GM21390 (cell line): ENCODE data around the gene ROCK2.
"Not testable (repeated sequence)": the region's sequence is repeated elsewhere in the genome, so short reads cannot be mapped to it uniquely, and the experiment has no call there.

ENCODE experiments used
- ATAC-seq: cut with Tn5 transposase; IDR thresholded peaks from one replicate; pipeline ENCODE4 v1.9.1; 2021; ENCODE audit not compliant: unreplicated experiment

The ROCK2 gene

GRCh38 chr2:11187083-11187619, 157.3 kb downstream of the ROCK2 start:
- ATAC-seq = no peak

GRCh38 chr2:11186145-11186544, 158.3 kb downstream of the ROCK2 start:
- no peak for ATAC-seq

- no peak for ATAC-seq
Measured at GRCh38 chr2:11182951-11183350, 161.5 kb downstream of the ROCK2 start.

GRCh38 chr2:11180653-11181052, 163.8 kb downstream of the ROCK2 start:
- ATAC-seq = no peak

GRCh38 chr2:11179899-11180298, 164.5 kb downstream of the ROCK2 start:
- ATAC-seq = no peak

DNA sequence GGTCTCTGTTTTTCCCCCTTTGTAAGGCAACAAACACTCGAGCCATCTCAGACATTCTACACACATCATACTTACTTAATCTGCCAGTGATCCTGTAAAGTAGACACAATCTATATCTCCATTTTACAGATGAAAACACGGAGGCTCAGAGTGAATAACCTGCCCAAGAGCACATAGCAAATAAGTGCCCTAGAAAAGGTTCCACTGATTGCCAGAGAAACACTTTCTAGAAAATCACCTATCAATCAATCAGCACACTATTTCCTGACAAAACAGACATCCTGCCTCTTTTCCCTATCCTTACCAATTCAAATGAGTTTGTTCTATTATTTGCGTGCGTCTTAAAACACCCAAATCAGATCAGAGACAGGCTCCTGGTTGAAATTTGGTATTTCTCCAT, 165.2 kb downstream of the ROCK2 start:
- ATAC-seq = no peak

DNA sequence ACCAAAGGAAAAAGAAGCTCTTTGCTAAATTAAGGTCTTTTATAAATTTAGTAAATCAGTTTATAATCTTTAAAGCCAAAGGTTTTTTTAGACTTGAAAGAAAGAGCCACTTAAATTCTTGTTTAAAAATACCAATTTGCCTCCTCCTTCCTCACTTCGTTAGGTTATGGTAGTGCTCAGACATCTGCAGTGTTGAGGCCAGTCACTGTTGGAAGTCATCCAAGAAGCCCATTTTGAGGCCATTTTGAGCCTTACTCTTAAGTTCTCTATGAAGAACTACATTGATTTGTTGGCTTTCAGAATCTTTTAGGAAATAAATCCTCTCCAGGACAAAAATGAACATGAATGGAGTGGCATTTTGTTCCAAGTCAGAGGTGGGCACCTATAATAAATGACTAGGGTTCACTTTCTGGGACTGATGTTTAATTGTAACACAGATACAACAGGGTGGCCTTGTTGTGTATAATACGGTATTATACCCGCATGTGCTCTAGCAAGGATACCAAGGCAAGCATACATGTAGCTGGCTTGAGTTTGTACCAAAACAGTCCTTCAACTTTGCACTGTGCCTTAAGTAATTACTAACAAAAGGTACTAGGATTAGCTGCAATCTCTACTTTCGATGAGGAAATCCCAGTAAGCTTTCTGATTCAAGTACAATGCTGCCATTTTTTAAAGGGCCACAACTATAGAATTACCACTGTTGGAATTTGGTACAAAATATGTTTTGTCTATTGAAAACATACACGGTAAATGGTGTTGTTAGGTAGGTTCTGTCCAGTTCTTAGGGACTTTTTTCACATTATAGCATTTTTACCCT, 166.4 kb downstream of the ROCK2 start:
- ATAC-seq = no peak

DNA sequence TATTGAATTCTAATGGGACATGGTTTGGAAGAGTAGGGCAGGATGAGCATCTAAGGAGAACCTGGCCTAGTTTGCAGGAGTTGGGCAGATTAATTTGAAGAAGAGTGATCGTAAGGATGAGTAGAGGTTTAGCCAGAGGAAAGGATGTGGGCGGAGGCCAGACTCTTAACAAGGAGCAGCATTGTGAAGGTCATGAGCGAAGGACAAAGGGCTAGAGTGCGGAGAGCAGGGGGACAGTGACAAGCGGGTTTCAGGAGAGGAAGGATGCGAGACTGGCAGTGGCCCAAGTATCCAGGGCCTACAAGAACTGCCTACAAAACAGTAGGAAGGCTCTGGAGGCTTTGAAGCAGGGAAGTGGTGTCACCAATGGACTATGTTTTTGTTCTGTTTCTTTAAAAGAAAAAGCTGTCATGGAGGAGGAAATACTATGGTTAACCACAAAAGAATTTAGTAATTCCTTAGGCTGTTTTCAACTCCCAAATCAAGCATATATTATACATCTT, 169.1 kb downstream of the ROCK2 start:
- ATAC-seq = no peak

DNA sequence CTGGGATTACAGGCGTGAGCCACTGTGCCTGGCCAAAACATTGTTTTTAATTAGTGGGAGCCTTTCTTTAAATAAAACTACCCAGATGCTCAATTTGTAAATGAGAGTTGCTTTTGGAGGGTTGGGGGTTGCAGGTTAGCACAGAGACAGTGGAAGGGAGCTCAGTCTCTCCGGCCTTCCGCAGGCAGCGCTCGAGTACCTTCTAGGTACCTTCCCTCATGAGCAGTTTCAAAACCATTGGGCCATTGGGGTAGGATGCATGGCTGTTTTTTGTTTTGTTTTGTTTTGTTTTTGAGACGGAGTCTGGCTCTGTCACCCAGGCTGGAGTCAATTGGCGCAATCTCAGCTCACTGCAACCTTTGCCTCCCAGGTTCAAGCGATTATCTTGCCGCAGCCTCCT, 170.2 kb downstream of the ROCK2 start:
- no peak for ATAC-seq

GRCh38 chr2:11169333-11169732, 175.1 kb downstream of the ROCK2 start:
- no peak for ATAC-seq

DNA sequence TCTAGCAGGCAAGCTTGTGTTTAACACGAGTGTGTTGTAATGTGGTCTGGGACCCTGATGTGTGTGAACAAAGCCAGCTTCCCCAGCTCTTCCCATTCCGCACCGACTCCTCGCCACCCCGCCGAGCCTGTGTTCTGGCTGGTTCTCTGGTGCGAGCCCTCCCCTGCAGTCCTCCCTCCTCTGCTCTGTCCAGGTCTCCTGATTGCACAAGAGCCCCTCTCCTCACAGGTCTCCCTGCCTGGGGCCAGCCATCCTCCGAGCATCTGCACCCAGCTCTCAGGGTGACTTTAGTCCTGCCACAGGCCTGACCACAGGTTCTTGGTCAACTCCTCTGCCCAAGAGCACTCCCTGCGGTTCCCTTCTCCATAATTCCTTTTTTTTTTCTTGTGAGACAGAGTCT, 175.9 kb downstream of the ROCK2 start:
- no peak for ATAC-seq

DNA sequence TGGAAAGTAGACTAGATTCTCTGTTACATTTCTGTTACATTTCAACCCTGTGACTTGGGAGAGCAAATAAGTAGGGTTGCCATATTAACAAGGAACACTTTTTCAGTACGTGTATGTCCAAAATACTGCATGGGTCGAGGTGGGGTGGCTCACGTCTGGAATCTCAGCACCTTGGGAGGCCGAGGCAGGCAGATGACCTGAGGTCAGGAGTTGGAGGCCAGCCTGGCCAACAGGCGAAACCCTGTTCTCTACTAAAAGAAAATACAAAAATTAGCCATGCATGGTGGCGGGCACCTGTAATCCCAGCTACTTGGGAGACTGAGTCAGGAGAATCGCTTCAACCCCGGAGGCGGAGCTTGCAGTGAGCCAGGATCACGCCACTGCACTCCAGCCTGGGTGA, 178.0 kb downstream of the ROCK2 start:
- no peak for ATAC-seq

DNA sequence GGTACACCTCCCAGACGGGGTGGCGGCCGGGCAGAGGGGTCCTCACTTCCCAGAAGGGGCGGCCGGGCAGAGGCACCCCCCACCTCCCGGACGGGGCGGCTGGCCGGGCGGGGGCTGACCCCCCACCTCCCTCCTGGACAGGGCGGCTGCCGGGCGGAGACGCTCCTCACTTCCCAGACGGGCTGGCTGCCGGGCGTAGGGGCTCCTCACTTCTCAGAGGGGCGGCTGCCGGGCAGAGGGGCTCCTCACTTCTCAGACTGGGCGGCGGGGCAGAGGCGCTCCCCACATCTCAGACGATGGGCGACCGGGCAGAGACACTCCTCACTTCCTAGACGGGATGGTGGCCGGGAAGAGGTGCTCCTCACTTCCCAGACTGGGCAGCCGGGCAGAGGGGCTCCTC, 179.4 kb downstream of the ROCK2 start:
- not testable (repeated sequence) for ATAC-seq

GRCh38 chr2:11163439-11164317, 180.8 kb downstream of the ROCK2 start:
- ATAC-seq = no peak

GRCh38 chr2:11161747-11162146, 182.7 kb downstream of the ROCK2 start:
- ATAC-seq = no peak

- peak; percentile 84 for ATAC-seq
Measured at GRCh38 chr2:11160731-11161455, 183.5 kb downstream of the ROCK2 start.

GRCh38 chr2:11160256-11160655, 184.2 kb downstream of the ROCK2 start:
- no peak for ATAC-seq

GRCh38 chr2:11159574-11160170, 184.8 kb downstream of the ROCK2 start:
- no peak for ATAC-seq

DNA sequence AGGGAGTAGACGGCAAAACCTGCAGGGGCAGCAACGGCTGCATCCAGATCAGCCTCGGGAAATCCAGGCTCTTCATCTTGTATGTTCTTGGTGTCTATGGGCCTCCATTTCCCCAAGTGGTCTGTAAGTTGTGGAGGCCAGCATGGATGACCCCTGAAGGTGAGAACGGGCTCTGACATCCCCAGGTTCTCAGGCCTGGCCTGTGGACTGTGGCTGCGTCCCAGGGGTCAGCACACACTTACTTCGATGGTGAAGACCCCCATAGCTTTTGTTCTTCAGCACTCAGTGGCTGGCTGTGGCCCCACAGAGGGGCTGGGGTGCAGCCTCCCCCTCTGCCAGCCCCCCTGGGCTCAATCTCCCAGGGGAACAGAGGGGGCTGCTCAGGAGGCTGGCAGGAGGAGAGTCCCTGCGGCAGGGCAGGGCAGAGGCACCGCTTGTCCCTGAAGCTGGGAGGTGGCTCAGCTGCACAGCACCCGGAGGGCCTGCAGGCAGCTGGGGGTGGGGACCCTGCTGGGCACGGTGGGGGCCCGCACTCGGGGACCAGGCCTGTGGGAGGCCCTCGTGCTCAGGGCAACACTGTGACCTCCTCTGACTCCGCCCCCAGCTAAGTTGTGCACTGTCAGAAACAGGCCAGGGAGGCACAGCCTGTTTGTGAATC, 185.4 kb downstream of the ROCK2 start:
- no peak for ATAC-seq

DNA sequence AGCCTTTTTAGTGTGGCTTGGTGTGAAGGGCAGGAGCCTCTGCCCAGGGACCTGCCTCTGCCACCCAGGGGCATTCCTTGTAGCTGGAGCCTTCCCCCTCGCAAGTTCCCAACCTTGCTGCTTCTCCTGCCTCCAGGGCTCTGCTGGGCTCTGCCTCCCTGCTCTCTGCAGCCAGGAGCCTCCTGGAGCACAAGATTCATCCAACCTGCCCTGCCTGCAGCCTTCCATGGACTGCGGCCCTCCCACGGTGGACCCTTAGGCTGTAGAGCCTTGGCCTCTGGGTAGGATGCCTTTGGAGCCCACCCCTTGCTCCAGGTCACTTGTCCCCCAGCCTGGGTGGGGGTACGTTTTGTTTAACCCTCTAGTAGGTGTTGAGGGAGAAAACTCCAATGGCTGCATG, 186.7 kb downstream of the ROCK2 start:
- no peak for ATAC-seq
